Loucy (cell line): ENCODE measurements around the gene DMRTA2.
A peak's percentile ranks its signal among the peaks of the same experiment; 100 is the strongest.

ENCODE experiments used
- H2AFZ ChIP-seq: fragments of 200-600 bp; sonication (generic); 2 replicates; pipeline ENCODE4 v1.6.0; 2016; ENCODE audit warnings: antibody characterized with exemption, mild to moderate bottlenecking, low read length, moderate library complexity
- H3F3A ChIP-seq: fragments of 200-600 bp; 2 replicates; pipeline ENCODE4 v1.6.0; 2016; ENCODE audit warnings: antibody characterized with exemption, low read depth, mild to moderate bottlenecking
- H3K27me3 ChIP-seq: fragments of 200-600 bp; sonication (generic); 2 replicates; pipeline ENCODE4 v1.6.1; 2014; ENCODE audit warnings: low read length, mild to moderate bottlenecking; ENCODE audit not compliant: insufficient read depth, poor library complexity, severe bottlenecking
- H3K36me3 ChIP-seq: fragments of 200-600 bp; sonication (generic); 2 replicates; pipeline ENCODE4 v1.6.1; 2016; ENCODE audit warnings: low read length; ENCODE audit not compliant: insufficient read depth
- H3K4me1 ChIP-seq: fragments of 200-600 bp; sonication (generic); 2 replicates; pipeline ENCODE4 v1.5.1; 2014; ENCODE audit warnings: low read length, mild to moderate bottlenecking; ENCODE audit not compliant: insufficient read depth, poor library complexity, severe bottlenecking
- H3K4me2 ChIP-seq: fragments of 200-600 bp; sonication (generic); 2 replicates; pipeline ENCODE4 v1.6.0; 2014; ENCODE audit warnings: antibody characterized with exemption, low read length, low read depth, mild to moderate bottlenecking; ENCODE audit not compliant: poor library complexity, severe bottlenecking
- H3K4me3 ChIP-seq: fragments of 200-600 bp; sonication (generic); 2 replicates; pipeline ENCODE4 v1.5.1; 2014; ENCODE audit warnings: low read length, mild to moderate bottlenecking, mixed read lengths; ENCODE audit not compliant: poor library complexity, severe bottlenecking
- H3K79me2 ChIP-seq: fragments of 200-600 bp; sonication (generic); 2 replicates; pipeline ENCODE4 v1.6.1; 2014; ENCODE audit warnings: low read length; ENCODE audit not compliant: insufficient read depth
- H3K9ac ChIP-seq: fragments of 200-600 bp; sonication (generic); 2 replicates; pipeline ENCODE4 v1.6.0; 2014; ENCODE audit warnings: mild to moderate bottlenecking, low read depth, low read length, moderate library complexity; ENCODE audit not compliant: poor library complexity, severe bottlenecking
- H3K9me2 ChIP-seq: fragments of 200-600 bp; sonication (generic); replicated peaks from 2 replicates; pipeline ENCODE4 v1.6.1; 2016; ENCODE audit warnings: low read depth, low read length, mixed read lengths
- H3K9me3 ChIP-seq: fragments of 200-600 bp; sonication (generic); 2 replicates; pipeline ENCODE4 v1.6.1; 2014; ENCODE audit warnings: mild to moderate bottlenecking, antibody characterized with exemption, low read length, low read depth; ENCODE audit not compliant: insufficient read depth
- H4K20me1 ChIP-seq: fragments of 200-600 bp; sonication (generic); 2 replicates; pipeline ENCODE4 v1.6.0; 2014; ENCODE audit warnings: antibody characterized with exemption, low read length, mild to moderate bottlenecking; ENCODE audit not compliant: insufficient read depth, poor library complexity, severe bottlenecking
- EZH2phosphoT487 ChIP-seq: fragments of 200-600 bp; IDR thresholded peaks from 2 replicates; pipeline ENCODE4 v1.6.1; 2018; ENCODE audit warnings: antibody characterized with exemption, mild to moderate bottlenecking, moderate library complexity, borderline replicate concordance
- TF ChIP-seq, protein P1 (sequence below): fragments of 200-600 bp; sonication (generic); conservative IDR thresholded peaks from 2 replicates; pipeline ENCODE4 v1.5.1; 2014; ENCODE audit warnings: mild to moderate bottlenecking, antibody characterized with exemption, low read length

Gene DMRTA2

DNA sequence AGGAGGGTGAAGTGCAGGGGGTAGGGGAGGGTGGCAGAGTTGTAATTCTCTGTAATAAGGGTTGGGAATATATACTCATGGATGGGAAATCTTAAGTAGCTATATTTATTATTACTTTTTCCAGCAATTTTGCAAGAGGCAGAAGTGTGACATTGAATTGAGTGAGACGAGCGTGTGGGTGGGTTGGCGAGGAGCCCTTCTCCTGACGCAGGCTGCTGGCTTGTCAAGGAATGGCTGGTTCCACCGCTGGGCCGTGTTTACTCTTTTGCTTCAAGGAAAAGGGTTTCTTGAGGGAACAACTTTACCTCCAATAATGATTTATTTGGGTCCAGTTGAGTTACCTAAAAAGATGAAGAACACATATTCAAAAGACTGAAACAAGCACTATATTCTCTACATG is 17.9 kb upstream of the DMRTA2 start:
- Histone ChIP-seq H3K9ac (no peak overlapping the region), H3K4me1 (no peaks in the 10 kb centered on the region), H3K4me2 (no peak overlapping the region), H3K4me3 (no peak overlapping the region), H3K9me2 (no peaks in the 10 kb centered on the region), H2AFZ (no peak overlapping the region), H3F3A (no peaks in the 10 kb centered on the region), H3K36me3 (peaks cover 30% of the 10 kb centered on the region; the same call in 1 of the 2 replicates), H3K9me3 (no peaks in the 10 kb centered on the region), H3K79me2 (no peaks in the 10 kb centered on the region), H3K27me3 (no peaks in the 10 kb centered on the region), H4K20me1 (no peaks in the 10 kb centered on the region)
- TF ChIP-seq, protein P1, sequence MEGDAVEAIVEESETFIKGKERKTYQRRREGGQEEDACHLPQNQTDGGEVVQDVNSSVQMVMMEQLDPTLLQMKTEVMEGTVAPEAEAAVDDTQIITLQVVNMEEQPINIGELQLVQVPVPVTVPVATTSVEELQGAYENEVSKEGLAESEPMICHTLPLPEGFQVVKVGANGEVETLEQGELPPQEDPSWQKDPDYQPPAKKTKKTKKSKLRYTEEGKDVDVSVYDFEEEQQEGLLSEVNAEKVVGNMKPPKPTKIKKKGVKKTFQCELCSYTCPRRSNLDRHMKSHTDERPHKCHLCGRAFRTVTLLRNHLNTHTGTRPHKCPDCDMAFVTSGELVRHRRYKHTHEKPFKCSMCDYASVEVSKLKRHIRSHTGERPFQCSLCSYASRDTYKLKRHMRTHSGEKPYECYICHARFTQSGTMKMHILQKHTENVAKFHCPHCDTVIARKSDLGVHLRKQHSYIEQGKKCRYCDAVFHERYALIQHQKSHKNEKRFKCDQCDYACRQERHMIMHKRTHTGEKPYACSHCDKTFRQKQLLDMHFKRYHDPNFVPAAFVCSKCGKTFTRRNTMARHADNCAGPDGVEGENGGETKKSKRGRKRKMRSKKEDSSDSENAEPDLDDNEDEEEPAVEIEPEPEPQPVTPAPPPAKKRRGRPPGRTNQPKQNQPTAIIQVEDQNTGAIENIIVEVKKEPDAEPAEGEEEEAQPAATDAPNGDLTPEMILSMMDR: no peak
- TF ChIP-seq EZH2phosphoT487: no peak

DNA sequence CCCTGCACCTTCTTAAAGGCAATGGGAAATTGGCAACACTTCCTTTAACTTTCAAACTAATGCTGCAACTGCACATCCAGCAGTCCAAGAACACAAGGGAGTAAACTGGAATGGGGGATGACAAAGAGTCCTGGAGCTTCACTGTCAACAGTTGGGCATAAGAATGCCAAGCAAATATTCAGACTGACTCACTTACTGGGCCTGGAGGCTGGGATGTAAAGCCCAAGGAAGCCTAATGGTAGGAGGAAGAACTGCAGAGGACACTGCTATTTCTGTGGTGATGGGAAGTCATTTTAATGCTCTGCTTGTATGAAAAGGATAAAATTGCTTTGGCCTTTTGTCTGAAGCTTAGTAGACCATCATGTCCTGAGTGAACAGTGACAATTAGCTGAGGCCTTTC is 15.7 kb upstream of the DMRTA2 start:
- Histone ChIP-seq H3K4me3 (no peak overlapping the region), H3K79me2 (no peaks in the 10 kb centered on the region), H3K4me1 (no peaks in the 10 kb centered on the region), H4K20me1 (no peaks in the 10 kb centered on the region), H3K27me3 (no peaks in the 10 kb centered on the region), H3K9me3 (no peaks in the 10 kb centered on the region), H3F3A (no peaks in the 10 kb centered on the region), H3K4me2 (no peak overlapping the region), H3K36me3 (peaks cover 30% of the 10 kb centered on the region; the same call in 1 of the 2 replicates), H3K9me2 (no peaks in the 10 kb centered on the region), H2AFZ (no peak overlapping the region), H3K9ac (no peak overlapping the region)
- no peak for TF ChIP-seq EZH2phosphoT487
- TF ChIP-seq, protein P1: peak; percentile 23; the same call in 1 of the 2 replicates

DNA sequence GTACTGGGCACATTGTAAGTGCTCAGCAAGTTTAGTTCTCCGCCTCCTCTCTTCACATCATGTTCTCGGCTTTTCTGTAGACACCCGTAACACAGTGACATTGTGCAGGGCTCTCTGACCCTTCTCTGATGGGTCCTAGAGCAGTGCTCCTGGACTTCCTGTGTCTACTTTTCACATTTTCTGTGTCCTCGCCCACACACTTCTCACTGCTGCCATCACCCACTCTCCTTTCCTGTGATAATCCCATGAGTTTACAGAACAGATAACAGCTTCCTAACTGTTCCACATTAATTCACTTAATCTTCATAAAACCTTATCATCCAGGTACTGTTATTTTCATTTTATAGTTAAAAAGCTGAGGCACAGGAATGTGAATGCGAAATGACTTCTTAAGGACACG is 13.2 kb upstream of the DMRTA2 start:
- Histone ChIP-seq H4K20me1 (no peaks in the 10 kb centered on the region), H3F3A (no peaks in the 10 kb centered on the region), H3K79me2 (no peaks in the 10 kb centered on the region), H2AFZ (no peak overlapping the region), H3K27me3 (no peaks in the 10 kb centered on the region), H3K9me3 (no peaks in the 10 kb centered on the region), H3K4me1 (no peaks in the 10 kb centered on the region), H3K4me2 (no peak overlapping the region), H3K4me3 (no peak overlapping the region), H3K9ac (no peak overlapping the region), H3K9me2 (no peaks in the 10 kb centered on the region), H3K36me3 (peaks cover 28% of the 10 kb centered on the region; the same call in 1 of the 2 replicates)
- no peak for TF ChIP-seq EZH2phosphoT487

DNA sequence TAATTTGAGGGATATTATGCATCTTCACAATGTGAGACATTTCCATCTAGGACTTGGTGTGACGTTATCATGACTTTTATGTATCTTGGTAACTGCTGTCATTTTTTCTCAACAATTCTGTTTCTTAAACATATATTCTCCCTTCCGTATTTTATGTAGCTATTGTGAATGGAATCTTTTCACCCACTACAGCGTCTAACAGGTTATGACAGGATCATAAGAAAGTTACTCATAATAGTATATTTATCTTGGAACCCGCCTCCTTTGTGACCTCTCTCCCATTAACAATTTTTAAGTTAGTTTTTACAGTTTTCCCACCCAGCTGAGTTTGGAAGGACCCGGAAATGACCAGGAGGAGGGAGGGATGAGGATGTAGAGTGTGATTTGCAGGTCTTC is 6.8 kb upstream of the DMRTA2 start:
- Histone ChIP-seq H3K9ac (no peak overlapping the region), H3K9me3 (no peaks in the 10 kb centered on the region), H4K20me1 (no peaks in the 10 kb centered on the region), H3K79me2 (no peaks in the 10 kb centered on the region), H3K4me1 (no peaks in the 10 kb centered on the region), H2AFZ (no peak overlapping the region), H3K4me2 (no peak overlapping the region), H3K27me3 (no peaks in the 10 kb centered on the region), H3K4me3 (no peak overlapping the region), H3F3A (no peaks in the 10 kb centered on the region), H3K9me2 (no peaks in the 10 kb centered on the region), H3K36me3 (no peaks in the 10 kb centered on the region)
- TF ChIP-seq EZH2phosphoT487: no peak
- TF ChIP-seq, protein P1: no peak
